Osteoblast (primary cell): Measurements from ENCODE around the gene RBM33. TPM values are rescaled to one million over a fixed set of nuclear protein-coding genes. Genes with fewer than 3 reads are reported as not detected.

Experiments used
- DNase-seq: peaks from one replicate; pipeline ENCODE4 v3.0.0; 2011; ENCODE audit warnings: low spot score, mixed read lengths; ENCODE audit not compliant: insufficient read length; ENCODE audit errors: missing footprints
- H2AFZ ChIP-seq: 2 replicates; pipeline ENCODE4 v1.6.0; 2011; ENCODE audit warnings: mild to moderate bottlenecking, low read length
- H3K27ac ChIP-seq: 2 replicates; pipeline ENCODE4 v1.5.1; 2011; ENCODE audit warnings: mild to moderate bottlenecking, low read depth, low read length, moderate library complexity
- H3K27me3 ChIP-seq: 2 replicates; pipeline ENCODE4 v1.6.0; 2012; ENCODE audit warnings: mild to moderate bottlenecking, control low read depth, inconsistent platforms, low read length, moderate library complexity; ENCODE audit not compliant: insufficient read depth
- H3K36me3 ChIP-seq: 2 replicates; pipeline ENCODE4 v1.5.1; 2011; ENCODE audit warnings: mild to moderate bottlenecking, low read length, control low read depth, moderate library complexity; ENCODE audit not compliant: insufficient read depth
- H3K4me1 ChIP-seq: 2 replicates; pipeline ENCODE4 v1.5.1; 2011; ENCODE audit warnings: mild to moderate bottlenecking, low read length, control low read depth, moderate library complexity; ENCODE audit not compliant: insufficient read depth
- H3K4me2 ChIP-seq: 2 replicates; pipeline ENCODE4 v1.6.0; 2011; ENCODE audit warnings: mild to moderate bottlenecking, low read length; ENCODE audit not compliant: insufficient read depth
- H3K4me3 ChIP-seq: fragments of 200-600 bp; sonication (generic); 3 replicates; pipeline ENCODE4 v1.5.1; 2012; ENCODE audit warnings: mild to moderate bottlenecking, low read length, inconsistent platforms; ENCODE audit not compliant: insufficient read depth
- H3K79me2 ChIP-seq: 2 replicates; pipeline ENCODE4 v1.6.0; 2012; ENCODE audit warnings: mild to moderate bottlenecking, low read length, control low read depth, inconsistent platforms; ENCODE audit not compliant: insufficient read depth
- H3K9me3 ChIP-seq: 2 replicates; pipeline ENCODE4 v1.5.1; 2011; ENCODE audit warnings: low read depth, low read length, control low read depth
- H4K20me1 ChIP-seq: 2 replicates; pipeline ENCODE4 v1.6.0; 2012; ENCODE audit warnings: mild to moderate bottlenecking, low read length, control low read depth; ENCODE audit not compliant: insufficient read depth
- total RNA-seq: library from RNA; depleted of rRNA; stranded (reverse); fragments of >200 nt; gene quantifications from 2 replicates; pipeline ENCODE4 v1.2.3, GENCODE V29; 2012
- TF ChIP-seq, protein P1 (sequence below): IDR thresholded peaks from 2 replicates; pipeline ENCODE4 v1.5.1; 2011; ENCODE audit warnings: mild to moderate bottlenecking, low read depth, low read length, moderate library complexity; ENCODE audit errors: extremely low read depth

RBM33 gene
- total RNA-seq, 1 donor = 27.5 TPM

DNA sequence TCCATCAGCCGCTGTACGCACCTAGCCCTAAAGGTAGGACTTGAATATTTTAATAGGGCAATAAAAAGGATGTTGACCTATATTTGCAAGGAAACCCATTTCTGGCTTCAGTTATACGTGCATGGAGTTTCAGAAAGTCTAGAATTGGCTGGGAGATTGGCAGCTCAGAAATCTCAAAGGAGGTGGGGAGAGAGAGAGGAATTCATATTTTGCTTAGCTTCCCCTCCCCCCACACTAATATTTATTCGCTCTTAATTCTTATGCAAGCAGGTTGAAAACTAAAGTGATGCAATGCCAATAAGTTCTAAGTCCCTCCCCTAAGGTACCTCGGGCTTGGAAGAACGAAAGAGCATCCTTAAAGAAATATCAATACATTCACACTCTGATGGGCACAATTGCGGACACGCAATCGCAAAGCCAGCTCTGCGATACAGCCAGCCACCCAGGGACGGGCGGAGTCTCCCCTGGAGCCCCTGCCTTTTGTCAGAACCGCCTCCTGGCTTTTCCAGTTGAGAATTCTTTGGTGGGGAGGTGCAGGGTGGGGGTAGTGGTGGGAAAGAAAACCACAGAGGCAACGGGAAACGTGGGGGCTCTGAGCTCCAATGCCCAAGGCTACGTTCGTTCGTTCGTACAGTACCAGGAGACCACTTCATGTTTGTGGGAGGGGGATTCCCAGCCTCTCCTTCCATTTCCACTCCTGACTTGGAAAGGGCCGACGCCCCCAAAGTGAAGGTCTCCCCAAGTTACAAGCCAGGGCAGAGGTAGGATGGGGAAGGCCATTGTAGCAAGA lies 166.5 kb downstream of the RBM33 start:
- Histone ChIP-seq H3K36me3 (no peaks in the 10 kb centered on the region), H3K4me3 (no peak overlapping the region), H3K9me3 (no peaks in the 10 kb centered on the region), H3K27me3 (peaks cover 79% of the 10 kb centered on the region), H2AFZ (no peak overlapping the region), H3K4me2 (no peak overlapping the region), H3K79me2 (no peaks in the 10 kb centered on the region), H3K4me1 (peaks cover 2% of the 10 kb centered on the region), H3K27ac (no peak overlapping the region), H4K20me1 (no peaks in the 10 kb centered on the region)
- TF ChIP-seq, protein P1, sequence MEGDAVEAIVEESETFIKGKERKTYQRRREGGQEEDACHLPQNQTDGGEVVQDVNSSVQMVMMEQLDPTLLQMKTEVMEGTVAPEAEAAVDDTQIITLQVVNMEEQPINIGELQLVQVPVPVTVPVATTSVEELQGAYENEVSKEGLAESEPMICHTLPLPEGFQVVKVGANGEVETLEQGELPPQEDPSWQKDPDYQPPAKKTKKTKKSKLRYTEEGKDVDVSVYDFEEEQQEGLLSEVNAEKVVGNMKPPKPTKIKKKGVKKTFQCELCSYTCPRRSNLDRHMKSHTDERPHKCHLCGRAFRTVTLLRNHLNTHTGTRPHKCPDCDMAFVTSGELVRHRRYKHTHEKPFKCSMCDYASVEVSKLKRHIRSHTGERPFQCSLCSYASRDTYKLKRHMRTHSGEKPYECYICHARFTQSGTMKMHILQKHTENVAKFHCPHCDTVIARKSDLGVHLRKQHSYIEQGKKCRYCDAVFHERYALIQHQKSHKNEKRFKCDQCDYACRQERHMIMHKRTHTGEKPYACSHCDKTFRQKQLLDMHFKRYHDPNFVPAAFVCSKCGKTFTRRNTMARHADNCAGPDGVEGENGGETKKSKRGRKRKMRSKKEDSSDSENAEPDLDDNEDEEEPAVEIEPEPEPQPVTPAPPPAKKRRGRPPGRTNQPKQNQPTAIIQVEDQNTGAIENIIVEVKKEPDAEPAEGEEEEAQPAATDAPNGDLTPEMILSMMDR = no peak
- peak; percentile 78 for DNase-seq

DNA sequence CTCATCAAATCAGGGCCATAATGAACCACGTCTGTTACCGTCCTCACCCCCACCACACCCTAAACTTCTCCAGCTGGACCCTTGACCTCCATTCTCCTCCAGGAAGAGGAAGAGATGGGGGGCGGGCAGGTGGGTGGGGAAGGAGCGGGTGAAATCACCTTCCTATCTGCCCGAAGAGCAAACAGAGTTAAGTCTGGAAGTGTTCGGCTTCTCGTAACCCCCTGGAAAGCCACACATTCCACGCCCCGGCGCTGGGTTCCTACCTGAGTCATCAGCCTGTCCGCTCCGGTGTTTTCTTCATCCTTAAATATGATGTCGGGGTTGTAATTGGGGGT lies 167.1 kb downstream of the RBM33 start:
- Histone ChIP-seq H2AFZ (no peak overlapping the region), H3K4me3 (no peak overlapping the region), H3K9me3 (no peaks in the 10 kb centered on the region), H3K36me3 (no peaks in the 10 kb centered on the region), H3K27ac (no peak overlapping the region), H3K4me1 (no peaks in the 10 kb centered on the region), H3K4me2 (no peak overlapping the region), H4K20me1 (no peaks in the 10 kb centered on the region), H3K79me2 (no peaks in the 10 kb centered on the region), H3K27me3 (peaks cover 73% of the 10 kb centered on the region)
- peak; percentile 78 for DNase-seq
- TF ChIP-seq, protein P1 = no peak

DNA sequence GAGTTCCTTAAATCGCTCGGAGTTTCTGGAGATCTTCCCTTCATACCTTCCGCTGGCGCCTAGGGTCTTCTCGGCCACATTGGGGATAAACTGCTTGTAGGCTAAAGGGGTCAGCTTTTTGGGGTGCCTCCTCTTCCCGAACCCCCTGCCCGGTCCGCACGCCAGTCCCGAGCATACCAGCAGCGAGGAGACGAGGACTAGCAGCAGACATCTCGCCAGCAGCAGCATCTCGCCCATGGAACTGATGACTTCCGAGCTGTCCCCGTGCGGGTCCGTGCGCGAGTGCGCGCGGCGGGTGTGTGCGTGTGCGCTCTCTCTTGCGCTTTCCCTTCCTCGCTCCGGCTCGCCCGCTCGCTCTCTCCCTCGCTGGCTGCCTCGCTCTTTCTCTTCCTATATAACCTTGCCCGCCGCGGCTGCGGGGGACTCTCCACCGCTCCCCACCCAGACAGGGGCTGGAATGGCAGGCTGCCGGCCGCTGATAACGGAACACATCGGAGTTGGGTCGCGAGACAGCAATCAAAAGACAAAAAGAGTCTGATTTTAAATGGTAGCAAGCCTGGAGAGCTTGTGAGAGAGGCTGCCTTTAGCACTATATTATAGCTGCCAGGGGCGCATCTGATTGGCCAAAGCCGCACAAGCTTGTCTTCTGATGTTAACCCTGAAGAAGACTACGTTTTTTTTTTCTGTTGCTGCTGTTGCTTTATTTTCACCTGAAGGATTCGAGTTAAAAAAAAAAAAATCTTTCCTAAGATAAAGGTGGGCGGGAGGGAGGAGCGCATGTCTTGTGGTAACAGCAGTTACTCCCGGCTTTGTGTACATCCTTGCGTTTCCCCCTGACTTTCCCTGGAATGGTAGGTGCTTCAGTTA lies 167.7 kb downstream of the RBM33 start, which contains the start of gene SHH:
SHH (minus strand) TSS at position 569 of the 867 bp plus-strand sequence; CDS start at position 228, 341 bp downstream.
- Histone ChIP-seq H4K20me1 (no peaks in the 10 kb centered on the region), H3K4me3 (peak within 1 kb of the TSS; percentile 61), H3K4me1 (no peaks in the 10 kb centered on the region), H3K9me3 (no peaks in the 10 kb centered on the region), H2AFZ (no peak within 1 kb of the TSS), H3K27me3 (peaks cover 67% of the 10 kb centered on the region), H3K79me2 (no peaks in the 10 kb centered on the region), H3K36me3 (no peaks in the 10 kb centered on the region), H3K4me2 (peak within 1 kb of the TSS; percentile 69), H3K27ac (no peak within 1 kb of the TSS)
- DNase-seq = peak; percentile 84
- TF ChIP-seq, protein P1 = no peak

DNA sequence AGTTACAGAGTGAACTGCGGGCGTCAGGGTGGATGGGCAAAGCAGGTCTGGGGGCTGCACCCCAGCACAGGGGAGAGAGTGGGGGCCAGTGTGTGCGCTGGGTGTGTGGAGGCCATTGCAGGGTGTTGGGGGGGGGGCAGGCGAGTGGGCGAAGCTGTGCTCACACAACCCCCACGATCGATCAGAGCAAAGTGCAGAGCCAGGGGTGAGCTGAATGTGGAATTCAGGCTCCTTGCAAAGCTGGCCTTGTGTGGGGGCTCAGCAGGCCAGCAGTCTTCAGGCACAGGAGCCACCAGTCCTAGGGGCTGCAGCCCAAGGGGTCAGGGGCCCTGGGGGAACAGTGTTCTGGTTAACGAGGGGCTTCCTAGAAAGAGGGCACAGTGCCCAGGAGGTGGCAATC lies 168.7 kb downstream of the RBM33 start:
- Histone ChIP-seq H4K20me1 (no peaks in the 10 kb centered on the region), H3K9me3 (no peaks in the 10 kb centered on the region), H3K4me2 (no peak overlapping the region), H2AFZ (no peak overlapping the region), H3K36me3 (no peaks in the 10 kb centered on the region), H3K27ac (no peak overlapping the region), H3K27me3 (peaks cover 59% of the 10 kb centered on the region), H3K4me1 (no peaks in the 10 kb centered on the region), H3K4me3 (no peak overlapping the region), H3K79me2 (no peaks in the 10 kb centered on the region)
- TF ChIP-seq, protein P1 = no peak
- peak; percentile 68 for DNase-seq
